H1 (cell line): Measurements from ENCODE around the gene GRID1. TPM values are rescaled to one million over a fixed set of nuclear protein-coding genes. Genes with fewer than 3 reads are reported as not detected.

ENCODE experiments used
- CTCF ChIA-PET: fragments of 300-600 bp; sonication (Branson Sonifier 250); formaldehyde crosslinking; loops from one replicate; lab custom pipeline; 2021; ENCODE audit not compliant: partially characterized antibody; lab: Charles Lee
- POLR2A ChIA-PET: fragments of 300-600 bp; sonication (Branson Sonifier 250); formaldehyde crosslinking; loops from one replicate; lab custom pipeline; 2021; ENCODE audit warnings: inconsistent platforms; ENCODE audit not compliant: partially characterized antibody; lab: Charles Lee
- DNase-seq, 2 experiments: peaks; one replicate each; pipeline versions ENCODE4 v3.0.0 to v3.0.0-alpha.2; 2010 to 2022; ENCODE audit warnings: low spot score in 2 of 2, low read depth in 1 of 2, mixed read lengths in 1 of 2
- FAIRE-seq: peaks from 2 replicates; lab custom pipeline; 2011; peaks lifted over from hg19 to GRCh38; lab: Jason Lieb, UNC
- H2AFZ ChIP-seq: 2 replicates; pipeline ENCODE4 v1.8.1; 2012; ENCODE audit warnings: low read length, inconsistent platforms
- H2AK5ac ChIP-seq: 2 replicates; pipeline ENCODE4 v1.6.1; 2013; ENCODE audit warnings: low read depth, low read length
- H2BK120ac ChIP-seq: replicated peaks from 2 replicates; pipeline ENCODE3; 2013; ENCODE audit warnings: low read depth, low read length, inconsistent platforms
- H2BK12ac ChIP-seq: 2 replicates; pipeline ENCODE4 v1.6.1; 2013; ENCODE audit warnings: low read depth, low read length
- H2BK15ac ChIP-seq: 2 replicates; pipeline ENCODE4 v1.6.1; 2013; ENCODE audit warnings: low read length
- H2BK20ac ChIP-seq: 2 replicates; pipeline ENCODE4 v1.6.1; 2013; ENCODE audit warnings: low read length
- H2BK5ac ChIP-seq: 2 replicates; pipeline ENCODE4 v1.6.1; 2013; ENCODE audit warnings: low read depth, low read length
- H3K14ac ChIP-seq: 2 replicates; pipeline ENCODE4 v1.6.1; 2013; ENCODE audit warnings: inconsistent platforms; ENCODE audit not compliant: insufficient read length
- H3K18ac ChIP-seq: 2 replicates; pipeline ENCODE4 v1.6.1; 2013; ENCODE audit warnings: low read length; ENCODE audit errors: extremely low read depth
- H3K23ac ChIP-seq: 2 replicates; pipeline ENCODE4 v1.6.1; 2013; ENCODE audit warnings: inconsistent platforms; ENCODE audit not compliant: insufficient read length
- H3K23me2 ChIP-seq: 2 replicates; pipeline ENCODE4 v1.6.1; 2013; ENCODE audit warnings: low read depth, low read length
- H3K27ac ChIP-seq: 2 replicates; pipeline ENCODE4 v1.6.1; 2011; ENCODE audit warnings: low read depth, low read length, inconsistent platforms
- H3K27me3 ChIP-seq, 4 experiments: replicated peaks in 1 of 4; 1 replicate in 1 of 4; 2 replicates in 3 of 4; pipeline versions ENCODE4 v1.6.1 to v1.8.1; 2011 to 2013; ENCODE audit warnings: low read length in 3 of 4, mild to moderate bottlenecking in 3 of 4, inconsistent platforms in 2 of 4, mixed read lengths in 2 of 4, moderate library complexity in 1 of 4; ENCODE audit not compliant: control insufficient read depth in 3 of 4, insufficient read depth in 3 of 4; ENCODE audit errors: extremely low read depth in 1 of 4
- H3K36me3 ChIP-seq, 4 experiments: 2 replicates each; pipeline versions ENCODE4 v1.6.1 to v1.8.1; 2011 to 2013; ENCODE audit warnings: mild to moderate bottlenecking in 4 of 4, low read length in 3 of 4, moderate library complexity in 2 of 4, control low read depth in 1 of 4, inconsistent platforms in 1 of 4; ENCODE audit not compliant: insufficient read depth in 4 of 4, control insufficient read depth in 2 of 4
- H3K4ac ChIP-seq: replicated peaks from 2 replicates; pipeline ENCODE3; 2013; ENCODE audit warnings: low read length, low read depth, mixed read lengths, inconsistent platforms; ENCODE audit not compliant: insufficient read length
- H3K4me1 ChIP-seq, 4 experiments: replicated peaks in 1 of 4; 1 replicate in 1 of 4; 2 replicates in 3 of 4; pipeline versions ENCODE4 v1.6.1 to v1.8.1; 2011 to 2013; ENCODE audit warnings: low read length in 3 of 4, inconsistent platforms in 2 of 4, mixed read lengths in 1 of 4; ENCODE audit not compliant: insufficient read depth in 4 of 4, control insufficient read depth in 3 of 4
- H3K4me2 ChIP-seq, 2 experiments: 2 replicates each; pipeline versions ENCODE4 v1.6.1 to v1.8.1; 2011 to 2013; ENCODE audit warnings: low read depth in 2 of 2, low read length in 2 of 2, control low read depth in 1 of 2, inconsistent platforms in 1 of 2, mild to moderate bottlenecking in 1 of 2; ENCODE audit not compliant: insufficient read depth in 1 of 2
- H3K4me3 ChIP-seq, 4 experiments: fragments of 200-600, 300-600 bp in 1 of 4; sonication (generic), shearing (Covaris generic), sonication (Bioruptor Twin) in 1 of 4; 2 replicates each; pipeline versions ENCODE4 v1.5.1 to v1.8.1; 2011 to 2016; ENCODE audit warnings: low read length in 4 of 4, low read depth in 3 of 4, control low read depth in 2 of 4, inconsistent platforms in 2 of 4, mild to moderate bottlenecking in 2 of 4, mixed read lengths in 1 of 4, moderate library complexity in 1 of 4; ENCODE audit not compliant: insufficient read depth in 2 of 4; ENCODE audit errors: extremely low read depth in 1 of 4
- H3K56ac ChIP-seq: replicated peaks from 2 replicates; pipeline ENCODE3; 2013; ENCODE audit warnings: low read depth, mild to moderate bottlenecking, mixed read lengths, low read length, inconsistent platforms; ENCODE audit not compliant: insufficient read length
- H3K79me1 ChIP-seq: 2 replicates; pipeline ENCODE4 v1.6.1; 2013; ENCODE audit warnings: low read depth, low read length, control low read depth
- H3K79me2 ChIP-seq, 2 experiments: 2 replicates each; pipeline versions ENCODE4 v1.6.1 to v1.8.1; 2012 to 2013; ENCODE audit warnings: low read length in 2 of 2, mild to moderate bottlenecking in 2 of 2, inconsistent platforms in 1 of 2; ENCODE audit not compliant: insufficient read depth in 2 of 2, control insufficient read depth in 1 of 2
- H3K9ac ChIP-seq, 4 experiments: replicated peaks in 1 of 4; 1 replicate in 1 of 4; 2 replicates in 3 of 4; pipeline versions ENCODE4 v1.6.1 to v1.8.1; 2011 to 2013; ENCODE audit warnings: low read depth in 3 of 4, low read length in 3 of 4, control low read depth in 2 of 4, mild to moderate bottlenecking in 2 of 4, moderate library complexity in 2 of 4, inconsistent platforms in 1 of 4; ENCODE audit errors: extremely low read depth in 1 of 4
- H3K9me3 ChIP-seq, 2 experiments: 2 replicates each; pipeline versions ENCODE4 v1.6.1 to v1.8.1; 2012 to 2013; ENCODE audit warnings: mild to moderate bottlenecking in 2 of 2, moderate library complexity in 2 of 2, control low read depth in 1 of 2, inconsistent platforms in 1 of 2, low read depth in 1 of 2, low read length in 1 of 2, mixed read lengths in 1 of 2; ENCODE audit not compliant: insufficient read depth in 2 of 2
- H4K20me1 ChIP-seq, 2 experiments: replicated peaks in 1 of 2; 2 replicates each; pipeline versions ENCODE3 to v1.8.1; 2011 to 2013; ENCODE audit warnings: inconsistent platforms in 2 of 2, low read length in 2 of 2, mild to moderate bottlenecking in 1 of 2; ENCODE audit not compliant: insufficient read depth in 2 of 2, control insufficient read depth in 1 of 2
- H4K5ac ChIP-seq: 2 replicates; pipeline ENCODE4 v1.6.1; 2013; ENCODE audit warnings: low read length, low read depth, mixed read lengths, inconsistent platforms; ENCODE audit not compliant: insufficient read length
- H4K8ac ChIP-seq: 2 replicates; pipeline ENCODE4 v1.8.0; 2013; ENCODE audit warnings: mild to moderate bottlenecking, moderate library complexity, low read length, inconsistent platforms; ENCODE audit not compliant: insufficient read depth; ENCODE audit errors: extremely low read depth
- H4K91ac ChIP-seq: replicated peaks from 2 replicates; pipeline ENCODE3; 2013; ENCODE audit warnings: low read length, mixed read lengths, inconsistent platforms; ENCODE audit not compliant: insufficient read length
- BRCA1 ChIP-seq: IDR thresholded peaks from 2 replicates; pipeline ENCODE4 v1.6.1; 2012; ENCODE audit warnings: low read depth, low read length, improper control_type of control experiment
- FOSL1 ChIP-seq: IDR thresholded peaks from 2 replicates; pipeline ENCODE4 v1.6.1; 2011; ENCODE audit warnings: mild to moderate bottlenecking, low read depth, low read length, moderate library complexity; ENCODE audit not compliant: insufficient read depth
- KDM1A ChIP-seq: fragments of 200-600, 300-600 bp; sonication (generic); IDR thresholded peaks from 2 replicates; pipeline ENCODE4 v1.7.1; 2016; ENCODE audit warnings: mild to moderate bottlenecking, low read length, borderline replicate concordance
- PHF8 ChIP-seq: fragments of 200-600 bp; sonication (generic); conservative IDR thresholded peaks from 2 replicates; pipeline ENCODE4 v1.7.1; 2012; ENCODE audit warnings: low read depth, mild to moderate bottlenecking, inconsistent platforms, low read length, moderate library complexity
- POLR2A ChIP-seq, 2 experiments: IDR thresholded peaks; 1 replicate in 1 of 2; 2 replicates in 1 of 2; pipeline ENCODE4 v1.6.1; 2011; ENCODE audit warnings: low read depth in 2 of 2, low read length in 2 of 2, mild to moderate bottlenecking in 2 of 2; ENCODE audit errors: control extremely low read depth in 1 of 2
- RBBP5 ChIP-seq: IDR thresholded peaks from 2 replicates; pipeline ENCODE4 v1.7.1; 2012; ENCODE audit warnings: low read depth, mild to moderate bottlenecking, inconsistent platforms, low read length, moderate library complexity, borderline replicate concordance
- SP4 ChIP-seq: IDR thresholded peaks from 2 replicates; pipeline ENCODE4 v1.6.1; 2012; ENCODE audit warnings: low read length, inconsistent platforms
- WGBS, 2 experiments: shearing (Covaris generic) in 1 of 2; methylation state at CpG; one replicate each; pipeline versions ENCODE4 v1.1.6 to v1.1.7; 2013 to 2015; ENCODE audit warnings: low lambda C conversion rate in 2 of 2, mixed read lengths in 2 of 2, inconsistent platforms in 1 of 2, low coverage in 1 of 2, missing lambda C conversion rate in 1 of 2; ENCODE audit not compliant: insufficient replicate concordance in 2 of 2, insufficient coverage in 1 of 2, insufficient read length in 1 of 2; ENCODE audit errors: extremely low coverage in 1 of 2, missing lambda C conversion rate in 1 of 2; 5-methylcytosine and 5-hydroxymethylcytosine counted together
- polyA plus RNA-seq, 7 experiments: library from polyadenylated mRNA; depleted of rRNA in 3 of 7; stranded (reverse) in 5 of 7; unstranded in 2 of 7; fragments of >200 nt in 5 of 7; fragments of 200-250 nt in 2 of 7; gene quantifications; 1 replicate in 5 of 7; 2 replicates in 1 of 7; 4 replicates in 1 of 7; pipeline versions ENCODE4 v1.2.1 to v1.2.3, GENCODE V29; 2011 to 2013; ENCODE audit warnings: missing spikeins in 2 of 7, mixed read lengths in 2 of 7
- total RNA-seq: library from RNA; stranded (reverse); fragmentation: NEBNext Ultra II Directional; extraction: Animal tissue kit (Norgen Biotek cat#: 25700); gene quantifications from 2 replicates; pipeline ENCODE4 v1.2.1, GENCODE V29; 2021
- TF ChIP-seq, protein P1 (sequence below), 3 experiments: IDR thresholded peaks; 1 replicate in 2 of 3; 2 replicates in 1 of 3; pipeline versions ENCODE4 v1.5.1 to v1.6.1; 2011; ENCODE audit warnings: low read length in 3 of 3, mild to moderate bottlenecking in 3 of 3, inconsistent platforms in 2 of 3, low read depth in 1 of 3, moderate library complexity in 1 of 3; ENCODE audit not compliant: insufficient read depth in 1 of 3; ENCODE audit errors: control extremely low read depth in 1 of 3
- TF ChIP-seq, protein P2 (sequence below): IDR thresholded peaks from 2 replicates; pipeline ENCODE4 v1.6.1; 2011; ENCODE audit warnings: low read depth, mild to moderate bottlenecking, low read length; ENCODE audit not compliant: insufficient read depth

The GRID1 gene
- total and polyA plus RNA-seq, 2 of the 8 experiments (the other 6 are each of a cell fraction or from before 2014, with no cell fraction given), result 0.22 to 0.30 TPM

- Histone ChIP-seq H3K18ac (no peak overlapping the region), H4K20me1 (no peaks in the 10 kb centered on the region), H4K5ac (no peak overlapping the region), H3K9me3 (no peaks in the 10 kb centered on the region), H2BK5ac (no peak overlapping the region), H4K91ac (no peak overlapping the region), H3K27me3 (no peaks in the 10 kb centered on the region), H3K9ac (no peak overlapping the region), H2AFZ (no peak overlapping the region), H2BK15ac (no peak overlapping the region), H3K14ac (no peak overlapping the region), H3K79me2 (no peaks in the 10 kb centered on the region), H3K23me2 (no peaks in the 10 kb centered on the region), H2BK120ac (no peak overlapping the region), H4K8ac (no peak overlapping the region), H3K23ac (no peak overlapping the region), H3K4me1 (peaks cover 0 to 2% (median 0%) of the 10 kb centered on the region in 4 experiments; a peak in 2 of 7 replicates), H3K79me1 (no peaks in the 10 kb centered on the region), H3K36me3 (no peaks in the 10 kb centered on the region), H2BK20ac (no peak overlapping the region), H3K4me2 (no peak overlapping the region), H3K4ac (no peak overlapping the region), H3K56ac (no peak overlapping the region), H3K27ac (no peak overlapping the region), H2BK12ac (no peak overlapping the region), H2AK5ac (no peak overlapping the region), H3K4me3 (no peak overlapping the region)
- CTCF ChIA-PET, result no interaction called here
- FAIRE-seq, result no peak
- POLR2A ChIA-PET, result no interaction called here
- no peak for DNase-seq
- 95% methylated on average over 2 of the region's 2 CpGs; no CpG with 5 or more reads in 1 of the 2 experiments for WGBS, 2 experiments
- no peak for TF ChIP-seq KDM1A
- TF ChIP-seq, protein P1, sequence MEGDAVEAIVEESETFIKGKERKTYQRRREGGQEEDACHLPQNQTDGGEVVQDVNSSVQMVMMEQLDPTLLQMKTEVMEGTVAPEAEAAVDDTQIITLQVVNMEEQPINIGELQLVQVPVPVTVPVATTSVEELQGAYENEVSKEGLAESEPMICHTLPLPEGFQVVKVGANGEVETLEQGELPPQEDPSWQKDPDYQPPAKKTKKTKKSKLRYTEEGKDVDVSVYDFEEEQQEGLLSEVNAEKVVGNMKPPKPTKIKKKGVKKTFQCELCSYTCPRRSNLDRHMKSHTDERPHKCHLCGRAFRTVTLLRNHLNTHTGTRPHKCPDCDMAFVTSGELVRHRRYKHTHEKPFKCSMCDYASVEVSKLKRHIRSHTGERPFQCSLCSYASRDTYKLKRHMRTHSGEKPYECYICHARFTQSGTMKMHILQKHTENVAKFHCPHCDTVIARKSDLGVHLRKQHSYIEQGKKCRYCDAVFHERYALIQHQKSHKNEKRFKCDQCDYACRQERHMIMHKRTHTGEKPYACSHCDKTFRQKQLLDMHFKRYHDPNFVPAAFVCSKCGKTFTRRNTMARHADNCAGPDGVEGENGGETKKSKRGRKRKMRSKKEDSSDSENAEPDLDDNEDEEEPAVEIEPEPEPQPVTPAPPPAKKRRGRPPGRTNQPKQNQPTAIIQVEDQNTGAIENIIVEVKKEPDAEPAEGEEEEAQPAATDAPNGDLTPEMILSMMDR (IDR thresholded peaks at IDR 0.05; ENCODE audit: control extremely low read depth in 1 of 3, insufficient read depth in 1 of 3, low read depth in 1 of 3, low read length in 3 of 3), result no peak
- TF ChIP-seq, protein P2, sequence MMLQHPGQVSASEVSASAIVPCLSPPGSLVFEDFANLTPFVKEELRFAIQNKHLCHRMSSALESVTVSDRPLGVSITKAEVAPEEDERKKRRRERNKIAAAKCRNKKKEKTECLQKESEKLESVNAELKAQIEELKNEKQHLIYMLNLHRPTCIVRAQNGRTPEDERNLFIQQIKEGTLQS, result no peak
- no peak for TF ChIP-seq RBBP5
- TF ChIP-seq BRCA1, result no peak
- no peak for TF ChIP-seq FOSL1
- no peak for TF ChIP-seq PHF8
- no peak for TF ChIP-seq SP4
- TF ChIP-seq POLR2A (IDR thresholded peaks at IDR 0.05; ENCODE audit: control extremely low read depth in 1 of 2, low read depth in 2 of 2, low read length in 2 of 2), result no peak
Observed at GRCh38 chr10:85580585-85580984, 786.0 kb downstream of the GRID1 start.
